Prostate gland (tissue), 2 donors: ENCODE results near the gene SLC13A3. TPM values are rescaled to one million over a fixed set of nuclear protein-coding genes. Genes with fewer than 3 reads are reported as not detected.

ENCODE experiments used
- DNase-seq: peaks from one replicate; pipeline ENCODE4 v3.0.0-alpha.2; 2019; ENCODE audit warnings: low spot score
- H3K27ac ChIP-seq, 2 donors: fragments of 200-600 bp; sonication (generic); 2 replicates each; pipeline ENCODE4 v1.5.1; 2017 to 2019
- H3K27me3 ChIP-seq: fragments of 200-600 bp; sonication (generic); replicated peaks from 2 replicates; pipeline ENCODE4 v1.5.1; 2019; ENCODE audit not compliant: insufficient read depth
- H3K36me3 ChIP-seq, 2 donors: fragments of 200-600 bp; sonication (generic); 1 replicate in 1 of 2; 2 replicates in 1 of 2; pipeline versions ENCODE4 v1.5.1 to v1.8.1; 2017 to 2019
- H3K4me1 ChIP-seq: fragments of 200-600 bp; sonication (generic); replicated peaks from 2 replicates; pipeline ENCODE4 v1.5.1; 2019
- H3K4me3 ChIP-seq, 2 donors: fragments of 200-600 bp; sonication (generic); 2 replicates each; pipeline ENCODE4 v1.5.1; 2017 to 2019
- H3K9me3 ChIP-seq: fragments of 200-600 bp; sonication (generic); 2 replicates; pipeline ENCODE4 v1.5.1; 2017
- CTCF ChIP-seq, 4 experiments: fragments of 200-600 bp in 2 of 4; fragments of 450-650 bp in 2 of 4; sonication (generic) in 2 of 4; IDR thresholded peaks; 1 replicate in 3 of 4; 2 replicates in 1 of 4; pipeline ENCODE4 v1.5.1; 2016 to 2019; ENCODE audit warnings: antibody characterized with exemption in 4 of 4, mild to moderate bottlenecking in 2 of 4, moderate library complexity in 2 of 4
- POLR2A ChIP-seq: fragments of 450-650 bp; IDR thresholded peaks from one replicate; pipeline ENCODE4 v1.6.1; 2016; ENCODE audit warnings: antibody characterized with exemption, mild to moderate bottlenecking
- POLR2AphosphoS5 ChIP-seq: sonication (generic); formaldehyde crosslinking; IDR thresholded peaks from one replicate; pipeline ENCODE4 v1.6.1; 2017; ENCODE audit warnings: antibody characterized with exemption
- WGBS: methylation state at CpG from one replicate; pipeline ENCODE4 v1.1.5; 2018; 5-methylcytosine and 5-hydroxymethylcytosine counted together
- intact Hi-C: fragments of 100-400 bp; cut with DNase I; formaldehyde crosslinking; loops from one replicate; pipeline ENCODE4 v1.14.2; 2022
- total RNA-seq, 2 donors: library from RNA; depleted of rRNA; stranded (reverse); fragments of >200 nt; gene quantifications; one replicate each; pipeline ENCODE4 v1.1.0, GENCODE V29; 2016

SLC13A3 gene
- total RNA-seq, 2 donors from 2014 or later, result 10.5 to 16.9 TPM

GRCh38 chr20:46670585-46671584 is 19.6 kb upstream of the SLC13A3 start:
- DNase-seq, result no peak
- intact Hi-C loops, result no loop called here
- no peaks in the 10 kb centered on the region for H3K4me1 ChIP-seq
- no peaks in the 10 kb centered on the region for H3K27me3 ChIP-seq
- no peaks in the 10 kb centered on the region for H3K36me3 ChIP-seq
- H3K27ac ChIP-seq, result no peak overlapping the region
- no peak overlapping the region for H3K4me3 ChIP-seq
- no peaks in the 10 kb centered on the region for H3K9me3 ChIP-seq
- TF ChIP-seq POLR2AphosphoS5, result no peak
- TF ChIP-seq POLR2A, result no peak
- no peak for TF ChIP-seq CTCF (IDR thresholded peaks at IDR 0.05)
- 73% methylated on average over 3 of the region's 3 CpGs for WGBS

GRCh38 chr20:46670228-46670584 is 18.9 kb upstream of the SLC13A3 start:
- no peaks in the 10 kb centered on the region for H3K36me3 ChIP-seq
- TF ChIP-seq CTCF (IDR thresholded peaks at IDR 0.05) (no peak), POLR2A (no peak), POLR2AphosphoS5 (no peak)
- H3K4me1 ChIP-seq, result no peaks in the 10 kb centered on the region
- no peak overlapping the region for H3K4me3 ChIP-seq
- H3K27me3 ChIP-seq, result no peaks in the 10 kb centered on the region
- no peak overlapping the region for H3K27ac ChIP-seq
- no peak for DNase-seq
- no peaks in the 10 kb centered on the region for H3K9me3 ChIP-seq
- WGBS, result 88% methylated on average over 2 of the region's 2 CpGs
- intact Hi-C loops, result no loop called here

GRCh38 chr20:46666818-46667515 is 15.7 kb upstream of the SLC13A3 start:
- Histone ChIP-seq H3K27ac (no peak overlapping the region), H3K4me3 (no peak overlapping the region), H3K9me3 (no peaks in the 10 kb centered on the region), H3K36me3 (no peaks in the 10 kb centered on the region), H3K27me3 (no peaks in the 10 kb centered on the region), H3K4me1 (no peaks in the 10 kb centered on the region)
- 74% methylated on average over 6 of the region's 6 CpGs for WGBS
- TF ChIP-seq POLR2A, result no peak
- TF ChIP-seq POLR2AphosphoS5, result no peak
- TF ChIP-seq CTCF (IDR thresholded peaks at IDR 0.05), result no peak
- intact Hi-C loops, result no loop called here
- DNase-seq, result no peak

GRCh38 chr20:46666306-46666705 is 15.0 kb upstream of the SLC13A3 start:
- H3K4me1 ChIP-seq, result no peaks in the 10 kb centered on the region
- no peak for DNase-seq
- H3K4me3 ChIP-seq, result no peak overlapping the region
- no peaks in the 10 kb centered on the region for H3K27me3 ChIP-seq
- intact Hi-C loops, result no loop called here
- TF ChIP-seq CTCF (IDR thresholded peaks at IDR 0.05), result no peak
- TF ChIP-seq POLR2AphosphoS5, result no peak
- TF ChIP-seq POLR2A, result no peak
- no peaks in the 10 kb centered on the region for H3K36me3 ChIP-seq
- no peak overlapping the region for H3K27ac ChIP-seq
- H3K9me3 ChIP-seq, result no peaks in the 10 kb centered on the region
- 97% methylated on average over 3 of the region's 3 CpGs for whole genome bisulfite sequencing
